ENCODE data around the gene NEK5. TPM values are rescaled to one million over a fixed set of nuclear protein-coding genes. Genes with fewer than 3 reads are reported as not detected.
A peak's percentile ranks its signal among the peaks of the same experiment; 100 is the strongest.
"Not testable (repeated sequence)": the region's sequence is repeated elsewhere in the genome, so short reads cannot be mapped to it uniquely, and the experiment has no call there.

Gene NEK5
- total RNA-seq, 2 donors from 2014 or later = 1.4 to 1.8 TPM

DNA sequence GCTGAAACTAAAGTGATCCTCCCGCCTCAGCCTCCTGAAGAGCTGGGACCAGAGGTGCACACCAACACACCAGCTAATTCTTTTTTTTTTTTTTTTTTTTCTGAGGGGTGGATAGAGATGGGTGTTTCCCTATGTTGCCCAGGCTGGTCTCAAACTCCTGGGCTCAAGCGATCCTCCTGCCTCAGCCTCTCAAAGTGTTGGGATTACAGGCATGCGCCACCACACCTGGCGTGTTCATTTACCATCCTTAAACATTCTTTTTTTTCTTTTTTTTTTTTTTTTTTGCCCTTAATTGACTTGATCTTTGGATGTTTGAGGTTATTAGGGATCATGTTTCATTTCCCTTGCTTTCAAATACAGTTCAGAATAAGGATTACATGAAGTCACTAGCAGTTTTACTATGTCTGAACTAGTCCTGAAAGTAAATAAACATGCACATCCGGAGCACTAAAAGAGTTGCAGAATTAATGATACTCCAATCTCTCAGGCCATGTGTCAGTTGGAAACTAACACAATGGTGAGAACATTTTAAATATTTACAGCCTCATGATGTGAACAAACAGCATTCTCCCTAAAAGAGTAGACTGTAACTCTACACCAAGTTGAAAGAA is 94.2 kb downstream of the NEK5 start:
- peaks cover 7% of the 10 kb centered on the region for H3K4me1 ChIP-seq (ENCODE audit: control insufficient read depth, insufficient read depth, low read length)
- peaks cover 14% of the 10 kb centered on the region for H3K9me3 ChIP-seq (ENCODE audit: control insufficient read depth, low read length)
- no peaks in the 10 kb centered on the region for H3K27me3 ChIP-seq (ENCODE audit: control insufficient read depth, insufficient read depth, low read length, poor library complexity, severe bottlenecking)
- peaks cover 12% of the 10 kb centered on the region for H3K9me3 Mint-ChIP-seq
- no peaks in the 10 kb centered on the region for H3K27me3 Mint-ChIP-seq (ENCODE audit: insufficient read depth)
- H3K4me1 Mint-ChIP-seq = peaks cover 8% of the 10 kb centered on the region
- no peak overlapping the region for H3K4me3 Mint-ChIP-seq
- 91% methylated on average over 3 of the region's 5 CpGs; no CpG with 5 or more reads in 1 of the 2 experiments for WGBS, 2 experiments (ENCODE audit: insufficient coverage in 1 of 2, insufficient read length in 1 of 2)
- H3K36me3 ChIP-seq (ENCODE audit: control insufficient read depth, insufficient read depth, low read length) = peaks cover 15% of the 10 kb centered on the region
- no peak for DNase-seq
- H3K4me3 ChIP-seq (ENCODE audit: low read length) = no peak overlapping the region
- peaks cover 18% of the 10 kb centered on the region for H3K36me3 Mint-ChIP-seq (ENCODE audit: low read depth)
- no peak overlapping the region for H3K27ac Mint-ChIP-seq
- TF ChIP-seq, protein P1, sequence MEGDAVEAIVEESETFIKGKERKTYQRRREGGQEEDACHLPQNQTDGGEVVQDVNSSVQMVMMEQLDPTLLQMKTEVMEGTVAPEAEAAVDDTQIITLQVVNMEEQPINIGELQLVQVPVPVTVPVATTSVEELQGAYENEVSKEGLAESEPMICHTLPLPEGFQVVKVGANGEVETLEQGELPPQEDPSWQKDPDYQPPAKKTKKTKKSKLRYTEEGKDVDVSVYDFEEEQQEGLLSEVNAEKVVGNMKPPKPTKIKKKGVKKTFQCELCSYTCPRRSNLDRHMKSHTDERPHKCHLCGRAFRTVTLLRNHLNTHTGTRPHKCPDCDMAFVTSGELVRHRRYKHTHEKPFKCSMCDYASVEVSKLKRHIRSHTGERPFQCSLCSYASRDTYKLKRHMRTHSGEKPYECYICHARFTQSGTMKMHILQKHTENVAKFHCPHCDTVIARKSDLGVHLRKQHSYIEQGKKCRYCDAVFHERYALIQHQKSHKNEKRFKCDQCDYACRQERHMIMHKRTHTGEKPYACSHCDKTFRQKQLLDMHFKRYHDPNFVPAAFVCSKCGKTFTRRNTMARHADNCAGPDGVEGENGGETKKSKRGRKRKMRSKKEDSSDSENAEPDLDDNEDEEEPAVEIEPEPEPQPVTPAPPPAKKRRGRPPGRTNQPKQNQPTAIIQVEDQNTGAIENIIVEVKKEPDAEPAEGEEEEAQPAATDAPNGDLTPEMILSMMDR (conservative IDR thresholded peaks at IDR 0.05) = no peak
- H3K27ac ChIP-seq (ENCODE audit: low read depth, low read length) = no peak overlapping the region
- no peak overlapping the region for H3K9ac ChIP-seq (ENCODE audit: extremely low read depth, low read length, poor library complexity, severe bottlenecking)

DNA sequence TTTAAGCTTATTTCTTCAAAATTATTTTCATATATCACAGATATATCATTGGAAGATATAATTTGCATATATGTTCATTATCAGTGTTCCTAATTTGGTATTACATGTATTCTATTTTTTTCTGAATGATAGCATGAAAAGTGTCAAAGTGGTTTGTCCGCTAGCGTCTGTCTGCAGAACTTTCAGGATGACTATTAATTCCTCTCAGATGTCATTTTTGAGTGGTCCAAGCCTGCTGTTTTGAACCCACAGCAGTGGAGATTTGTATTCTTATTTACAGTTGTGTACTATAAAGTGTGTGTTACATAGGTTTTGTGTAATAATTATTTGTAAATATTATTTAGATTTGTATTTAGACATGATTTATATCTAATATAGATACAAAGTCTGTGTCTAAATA is 95.8 kb downstream of the NEK5 start:
- Mint-ChIP-seq H3K4me1 (peaks cover 8% of the 10 kb centered on the region), H3K36me3 (ENCODE audit: low read depth) (peaks cover 35% of the 10 kb centered on the region), H3K9me3 (peaks cover 28% of the 10 kb centered on the region), H3K27me3 (ENCODE audit: insufficient read depth) (no peaks in the 10 kb centered on the region), H3K27ac (no peak overlapping the region), H3K4me3 (no peak overlapping the region)
- Histone ChIP-seq H3K9ac (ENCODE audit: extremely low read depth, low read length, poor library complexity, severe bottlenecking) (no peak overlapping the region), H3K27ac (ENCODE audit: low read depth, low read length) (no peak overlapping the region), H3K9me3 (ENCODE audit: control insufficient read depth, low read length) (peaks cover 31% of the 10 kb centered on the region), H3K36me3 (ENCODE audit: control insufficient read depth, insufficient read depth, low read length) (peaks cover 32% of the 10 kb centered on the region), H3K27me3 (ENCODE audit: control insufficient read depth, insufficient read depth, low read length, poor library complexity, severe bottlenecking) (no peaks in the 10 kb centered on the region), H3K4me3 (ENCODE audit: low read length) (no peak overlapping the region), H3K4me1 (ENCODE audit: control insufficient read depth, insufficient read depth, low read length) (peaks cover 7% of the 10 kb centered on the region)
- 100% methylated on average over 1 to 2 of the region's 2 CpGs for WGBS, 2 experiments (ENCODE audit: insufficient coverage in 1 of 2, insufficient read length in 1 of 2)
- no peak for DNase-seq
- TF ChIP-seq, protein P1 (conservative IDR thresholded peaks at IDR 0.05) = no peak

DNA sequence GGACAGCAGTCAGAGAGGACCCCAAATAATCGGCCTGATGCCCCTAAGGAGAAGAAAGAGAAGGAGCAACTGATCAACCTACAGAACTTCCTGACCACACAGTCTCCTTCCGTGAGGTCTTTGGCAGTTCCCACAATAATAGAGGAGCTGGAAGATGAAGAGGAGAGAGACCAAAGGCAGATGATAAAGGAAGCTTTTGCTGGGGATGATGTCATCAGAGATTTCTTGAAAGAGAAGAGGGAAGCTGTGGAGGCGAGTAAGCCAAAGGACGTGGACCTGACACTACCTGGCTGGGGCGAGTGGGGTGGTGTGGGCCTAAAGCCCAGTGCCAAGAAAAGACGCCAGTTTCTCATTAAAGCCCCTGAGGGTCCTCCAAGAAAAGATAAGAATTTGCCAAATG is 98.5 kb downstream of the NEK5 start:
- WGBS, 2 experiments (ENCODE audit: insufficient coverage in 1 of 2, insufficient read length in 1 of 2) = 80 to 97% methylated on average over 1 to 6 of the region's 6 CpGs
- DNase-seq; H3K27me3 ChIP-seq (ENCODE audit: control insufficient read depth, insufficient read depth, low read length, poor library complexity, severe bottlenecking); H3K4me1 ChIP-seq (ENCODE audit: control insufficient read depth, insufficient read depth, low read length); H3K9ac ChIP-seq (ENCODE audit: extremely low read depth, low read length, poor library complexity, severe bottlenecking); H3K4me1 Mint-ChIP-seq; H3K27ac Mint-ChIP-seq; H3K4me3 Mint-ChIP-seq; H3K27me3 Mint-ChIP-seq (ENCODE audit: insufficient read depth); H3K4me3 ChIP-seq (ENCODE audit: low read length); H3K27ac ChIP-seq (ENCODE audit: low read depth, low read length): not testable (repeated sequence)
- peaks cover 46% of the 10 kb centered on the region for H3K9me3 Mint-ChIP-seq
- H3K36me3 Mint-ChIP-seq (ENCODE audit: low read depth) = peaks cover 61% of the 10 kb centered on the region
- H3K9me3 ChIP-seq (ENCODE audit: control insufficient read depth, low read length) = peaks cover 57% of the 10 kb centered on the region
- H3K36me3 ChIP-seq (ENCODE audit: control insufficient read depth, insufficient read depth, low read length) = peaks cover 58% of the 10 kb centered on the region

DNA sequence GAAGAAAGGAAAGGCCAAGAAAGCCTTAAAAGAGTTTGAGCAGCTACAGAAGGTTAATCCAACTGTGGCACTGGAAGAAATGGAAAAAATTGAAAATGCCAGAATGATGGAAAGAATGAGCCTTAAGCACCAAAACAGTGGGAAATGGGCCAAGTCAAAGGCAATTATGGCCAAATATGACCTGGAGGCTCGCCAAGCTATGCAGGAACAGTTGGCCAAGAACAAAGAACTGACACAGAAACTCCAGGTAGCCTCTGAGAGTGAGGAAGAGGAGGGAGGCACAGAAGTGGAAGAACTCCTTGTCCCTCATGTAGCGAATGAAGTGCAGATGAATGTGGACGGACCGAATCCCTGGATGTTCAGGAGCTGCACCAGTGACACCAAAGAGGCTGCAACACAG is 99.3 kb downstream of the NEK5 start:
- no peaks in the 10 kb centered on the region for H3K4me1 Mint-ChIP-seq
- H3K9me3 ChIP-seq (ENCODE audit: control insufficient read depth, low read length) = peaks cover 63% of the 10 kb centered on the region
- H3K27ac ChIP-seq (ENCODE audit: low read depth, low read length) = no peak overlapping the region
- no peaks in the 10 kb centered on the region for H3K27me3 Mint-ChIP-seq (ENCODE audit: insufficient read depth)
- no peaks in the 10 kb centered on the region for H3K27me3 ChIP-seq (ENCODE audit: control insufficient read depth, insufficient read depth, low read length, poor library complexity, severe bottlenecking)
- H3K4me3 Mint-ChIP-seq = no peak overlapping the region
- H3K4me3 ChIP-seq (ENCODE audit: low read length) = peak overlapping the region; percentile 27
- peaks cover 46% of the 10 kb centered on the region for H3K9me3 Mint-ChIP-seq
- no peak overlapping the region for H3K27ac Mint-ChIP-seq
- TF ChIP-seq, protein P1 (conservative IDR thresholded peaks at IDR 0.05) = no peak
- peaks cover 69% of the 10 kb centered on the region for H3K36me3 Mint-ChIP-seq (ENCODE audit: low read depth)
- no peaks in the 10 kb centered on the region for H3K4me1 ChIP-seq (ENCODE audit: control insufficient read depth, insufficient read depth, low read length)
- no peak for DNase-seq
- peaks cover 66% of the 10 kb centered on the region for H3K36me3 ChIP-seq (ENCODE audit: control insufficient read depth, insufficient read depth, low read length)
- 88 to 100% methylated on average over 1 to 4 of the region's 4 CpGs for WGBS, 2 experiments (ENCODE audit: insufficient coverage in 1 of 2, insufficient read length in 1 of 2)
- no peak overlapping the region for H3K9ac ChIP-seq (ENCODE audit: extremely low read depth, low read length, poor library complexity, severe bottlenecking)
